Body of pancreas (tissue), 4 donors: Measurements from ENCODE around the gene SOD3.

Experiments
- CTCF ChIP-seq, 7 experiments: fragments of 450-650 bp in 4 of 7; fragments of 200-600 bp in 3 of 7; sonication (generic) in 3 of 7; IDR thresholded peaks; one replicate each; pipeline ENCODE4 v1.5.1; 2016 to 2019; ENCODE audit warnings: antibody characterized with exemption in 7 of 7
- POLR2A ChIP-seq, 3 donors: fragments of 450-650 bp; IDR thresholded peaks; one replicate each; pipeline ENCODE4 v1.6.1; 2016; ENCODE audit warnings: antibody characterized with exemption in 3 of 3, mild to moderate bottlenecking in 2 of 3

DNA sequence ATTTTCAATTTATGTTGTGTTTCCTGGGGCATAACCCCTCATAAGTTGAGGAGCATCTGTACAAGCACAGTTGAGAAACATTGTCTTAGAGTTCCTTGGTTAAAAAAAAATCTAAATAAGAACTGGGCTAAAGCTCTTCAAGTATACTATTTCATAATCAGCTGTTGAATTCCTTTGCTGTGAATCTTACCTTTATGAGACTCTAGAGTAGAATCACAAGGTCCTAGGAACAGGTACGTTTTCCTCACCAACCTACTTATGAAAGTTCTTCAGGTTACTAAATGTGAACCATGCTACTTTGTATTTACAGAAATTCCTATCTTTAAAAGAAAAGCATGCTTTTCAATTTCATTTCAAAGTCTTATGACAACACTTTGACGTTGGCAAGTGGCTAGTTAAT, 20.9 kb upstream of the SOD3 start:
- TF ChIP-seq CTCF (IDR thresholded peaks at IDR 0.05) (no peak), POLR2A (IDR thresholded peaks at IDR 0.05) (no peak)
